ENCODE measurements around the gene CRTC1.

CRTC1 gene

GRCh38 chr19:18788529-18789421, 105.3 kb downstream of the CRTC1 start:
- DNase-seq, result no peak

GRCh38 chr19:18789422-18789869, 106.0 kb downstream of the CRTC1 start:
- no peak for DNase-seq

DNA sequence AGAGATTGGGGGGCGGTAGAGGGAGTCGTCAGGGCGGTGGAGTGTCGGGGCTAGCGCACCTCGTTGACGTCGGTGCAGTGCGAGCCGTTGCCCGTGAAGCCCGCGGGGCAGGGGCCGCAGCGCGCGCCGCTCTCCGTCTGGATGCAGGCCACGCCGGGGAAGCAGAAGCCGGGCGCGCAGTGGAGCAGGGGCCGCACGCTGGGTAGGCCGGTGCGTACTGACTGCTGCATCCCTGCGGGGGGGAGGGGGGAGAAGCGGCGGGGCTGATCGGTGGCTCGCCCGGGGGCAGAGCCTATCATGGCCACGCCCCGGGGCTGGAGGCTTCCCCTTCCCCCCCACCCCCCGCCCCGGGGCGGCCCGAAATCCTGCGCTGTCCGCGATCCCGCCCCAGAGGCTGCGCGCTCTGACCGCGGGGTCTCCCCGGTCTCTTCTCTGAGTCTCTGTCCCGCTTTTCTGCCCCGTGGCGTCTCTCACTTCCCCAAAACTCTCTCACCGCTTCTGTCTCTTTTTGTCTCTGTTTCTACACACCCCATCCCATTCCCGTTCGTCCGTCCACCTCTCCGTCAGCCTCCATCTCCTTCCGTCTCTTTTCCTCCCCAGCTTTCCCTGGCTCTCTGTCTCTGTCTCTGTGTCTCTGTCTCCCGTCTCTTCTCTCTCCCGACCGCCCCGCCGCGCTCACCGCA, 106.5 kb downstream of the CRTC1 start:
- no peak for DNase-seq

DNA sequence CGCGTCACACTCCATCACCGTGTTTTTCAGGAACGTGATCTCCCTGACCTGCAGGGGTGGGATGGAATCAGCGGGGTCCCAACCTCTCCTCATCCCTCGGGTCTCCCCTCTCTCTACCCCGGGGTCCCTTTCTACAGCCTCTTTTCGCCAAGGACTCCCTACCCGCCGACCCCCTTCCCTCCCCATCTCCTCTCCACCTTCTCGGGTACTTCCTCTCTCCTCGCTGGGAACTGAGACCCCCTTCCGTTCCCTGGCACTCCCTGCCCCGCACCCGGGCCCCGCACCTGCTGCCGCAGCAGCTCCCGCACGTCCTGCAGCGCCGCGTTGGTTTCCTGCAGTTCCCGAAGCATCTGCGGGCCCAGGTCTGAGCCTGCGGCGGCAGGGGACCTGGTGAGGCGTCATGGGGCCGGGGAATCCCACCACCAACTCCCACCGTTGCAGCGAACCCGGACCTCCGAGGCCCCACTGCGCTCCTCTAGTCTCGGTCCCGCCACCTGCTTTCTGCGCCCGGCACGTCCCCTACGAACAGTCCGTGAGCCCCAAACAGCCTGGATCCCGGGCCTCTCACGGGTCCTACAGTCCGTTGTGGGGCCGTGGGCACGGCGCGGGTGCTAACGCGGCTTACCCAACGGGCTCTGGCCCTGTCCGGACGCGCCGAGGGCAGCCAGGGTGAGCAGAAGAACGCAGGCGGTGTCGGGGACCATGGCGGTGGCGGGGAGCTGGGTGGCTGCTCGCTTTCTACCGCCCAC, 107.3 kb downstream of the CRTC1 start, which contains the start of gene COMP:
Gene COMP (minus strand): TSS at position 740 of the 749 bp plus-strand sequence. CDS start 36 bp downstream, at position 704.
- DNase-seq, result no peak

DNA sequence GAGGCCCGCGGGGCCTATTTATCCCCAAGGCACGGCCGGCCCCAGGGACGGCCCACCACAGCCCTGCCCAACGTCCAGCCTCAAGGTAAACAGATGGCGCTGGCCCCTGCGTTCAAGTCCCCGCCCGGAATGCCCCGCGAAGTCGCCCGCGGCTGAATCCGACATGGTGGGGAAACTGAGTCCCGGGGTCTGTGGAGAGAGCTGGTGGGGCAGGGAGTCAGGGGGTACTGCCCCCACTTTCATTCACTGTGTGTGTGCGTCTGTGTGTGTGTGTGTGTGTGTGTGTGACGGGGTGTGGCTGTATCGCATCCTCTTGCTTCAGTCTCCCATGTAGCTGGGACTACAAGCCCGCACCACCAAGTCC, 107.8 kb downstream of the CRTC1 start:
- no peak for DNase-seq

DNA sequence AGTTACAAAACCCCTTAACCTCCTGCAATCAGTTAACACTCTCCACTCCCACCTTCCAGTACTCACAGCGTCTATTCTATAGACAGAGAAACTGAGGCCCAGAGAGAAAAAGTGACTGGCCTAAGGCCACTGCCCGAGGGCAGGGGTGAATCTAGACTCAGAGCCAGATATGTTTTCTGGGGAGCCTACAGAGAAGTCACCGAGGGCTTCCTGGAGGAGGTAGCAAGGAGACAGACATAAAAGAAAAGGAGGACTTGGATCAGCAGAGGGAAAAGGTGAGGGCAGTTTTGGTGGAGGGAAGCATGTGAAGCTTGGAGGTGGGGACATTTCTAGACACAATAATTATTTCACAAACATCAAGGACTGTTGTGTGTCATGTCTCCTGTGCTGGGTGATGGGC, 109.2 kb downstream of the CRTC1 start:
- DNase-seq, result no peak

DNA sequence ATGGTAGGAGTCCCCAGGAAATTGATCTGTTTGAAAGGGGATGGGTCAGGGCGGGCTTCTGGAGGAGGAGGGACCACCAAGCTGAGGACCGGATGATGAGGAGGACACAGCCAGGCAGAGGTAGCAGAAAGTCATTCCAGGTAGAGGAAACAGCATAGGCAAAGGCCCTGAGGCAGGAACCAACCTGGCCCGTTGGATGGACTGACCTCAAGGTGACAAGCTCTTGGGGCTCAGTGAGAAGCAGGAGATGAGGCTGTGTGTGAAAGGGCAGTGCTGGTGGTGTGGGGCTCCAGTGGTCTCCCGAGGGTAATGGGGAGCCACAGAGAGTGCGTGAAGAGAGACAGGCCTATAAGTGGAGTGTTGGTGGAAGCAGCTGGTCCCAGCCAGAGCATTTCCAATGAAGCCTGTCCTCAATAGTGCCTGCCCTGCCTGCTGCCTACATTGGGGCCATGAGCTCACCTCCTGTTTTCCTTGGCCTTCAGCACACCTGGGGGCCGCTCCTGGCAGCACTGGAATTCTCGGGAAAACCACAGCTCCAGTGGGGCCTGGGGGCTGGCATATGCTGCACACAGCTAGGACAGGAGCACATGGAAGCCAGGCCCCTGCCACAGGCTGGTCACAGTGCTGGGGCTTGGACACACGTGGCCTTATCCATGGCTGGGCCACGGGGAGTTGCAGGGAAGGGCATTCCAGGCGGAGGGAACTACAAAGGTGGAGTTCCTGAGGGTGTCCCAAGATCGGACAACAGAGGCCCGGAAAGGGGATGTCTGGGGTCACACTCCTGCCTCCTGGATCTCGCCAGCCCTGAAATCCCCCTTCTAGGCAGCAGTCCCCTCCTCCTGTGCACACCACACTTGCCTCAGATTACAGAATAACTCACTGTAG, 109.9 kb downstream of the CRTC1 start:
- DNase-seq, result no peak

GRCh38 chr19:18794029-18794313, 110.5 kb downstream of the CRTC1 start:
- no peak for DNase-seq

DNA sequence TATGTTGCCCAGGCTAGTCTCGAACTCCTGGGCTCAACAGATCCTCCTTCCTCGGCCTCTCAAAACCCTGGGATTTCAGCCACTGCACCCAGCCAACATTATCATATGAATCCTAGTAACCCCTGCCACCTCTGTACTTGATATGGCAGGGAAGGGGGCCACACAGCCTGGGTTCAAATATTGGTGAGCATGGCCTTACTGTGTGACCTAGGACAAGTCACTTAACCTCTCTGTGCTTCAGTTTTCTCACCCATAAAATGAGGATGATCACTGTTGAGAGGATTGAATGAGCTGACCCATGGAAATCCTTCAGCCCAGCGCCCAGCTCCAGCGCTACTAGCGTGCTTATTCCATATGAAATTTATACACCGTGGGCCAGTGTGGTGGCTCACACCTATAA, 111.2 kb downstream of the CRTC1 start:
- no peak for DNase-seq

DNA sequence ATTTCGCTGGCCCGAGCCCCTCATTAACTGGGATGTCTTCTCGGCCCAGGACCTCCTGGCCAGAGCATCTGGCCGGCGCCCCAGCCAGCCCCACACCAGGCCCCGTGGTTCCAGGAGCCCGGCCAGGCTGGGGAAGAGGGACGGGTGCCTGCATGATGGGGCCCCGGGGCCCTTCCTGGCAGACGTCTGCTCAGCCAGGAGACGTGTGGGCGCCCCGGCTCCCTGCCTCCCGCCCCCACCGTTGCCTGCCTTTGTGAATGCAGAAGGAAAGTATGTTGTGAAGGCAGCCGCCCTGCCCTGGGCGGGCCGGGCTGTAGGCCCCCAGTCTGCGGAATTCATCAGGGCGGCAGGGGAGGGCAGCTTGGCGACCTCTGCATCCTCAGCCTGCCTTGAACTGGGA, 112.1 kb downstream of the CRTC1 start:
- DNase-seq, result no peak

DNA sequence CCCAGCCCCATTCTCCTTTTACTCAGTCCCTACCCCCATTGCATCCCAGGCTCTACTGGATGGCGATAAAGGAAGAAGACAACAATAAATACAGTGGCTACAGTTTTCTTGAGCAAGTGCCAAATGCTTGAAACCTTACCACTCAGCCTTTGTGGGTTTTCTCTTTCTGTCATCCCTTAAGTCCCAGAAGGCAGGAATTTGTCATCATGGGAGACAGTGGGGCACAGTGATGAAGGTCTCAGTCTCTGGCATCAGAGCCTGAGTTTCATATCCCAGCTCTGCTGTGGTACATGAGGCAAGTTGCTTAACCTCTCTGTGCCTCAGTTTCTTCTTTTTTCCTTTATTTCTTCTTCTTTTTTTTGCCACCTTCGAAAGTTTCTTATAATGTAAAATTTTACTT, 112.8 kb downstream of the CRTC1 start:
- no peak for DNase-seq

DNA sequence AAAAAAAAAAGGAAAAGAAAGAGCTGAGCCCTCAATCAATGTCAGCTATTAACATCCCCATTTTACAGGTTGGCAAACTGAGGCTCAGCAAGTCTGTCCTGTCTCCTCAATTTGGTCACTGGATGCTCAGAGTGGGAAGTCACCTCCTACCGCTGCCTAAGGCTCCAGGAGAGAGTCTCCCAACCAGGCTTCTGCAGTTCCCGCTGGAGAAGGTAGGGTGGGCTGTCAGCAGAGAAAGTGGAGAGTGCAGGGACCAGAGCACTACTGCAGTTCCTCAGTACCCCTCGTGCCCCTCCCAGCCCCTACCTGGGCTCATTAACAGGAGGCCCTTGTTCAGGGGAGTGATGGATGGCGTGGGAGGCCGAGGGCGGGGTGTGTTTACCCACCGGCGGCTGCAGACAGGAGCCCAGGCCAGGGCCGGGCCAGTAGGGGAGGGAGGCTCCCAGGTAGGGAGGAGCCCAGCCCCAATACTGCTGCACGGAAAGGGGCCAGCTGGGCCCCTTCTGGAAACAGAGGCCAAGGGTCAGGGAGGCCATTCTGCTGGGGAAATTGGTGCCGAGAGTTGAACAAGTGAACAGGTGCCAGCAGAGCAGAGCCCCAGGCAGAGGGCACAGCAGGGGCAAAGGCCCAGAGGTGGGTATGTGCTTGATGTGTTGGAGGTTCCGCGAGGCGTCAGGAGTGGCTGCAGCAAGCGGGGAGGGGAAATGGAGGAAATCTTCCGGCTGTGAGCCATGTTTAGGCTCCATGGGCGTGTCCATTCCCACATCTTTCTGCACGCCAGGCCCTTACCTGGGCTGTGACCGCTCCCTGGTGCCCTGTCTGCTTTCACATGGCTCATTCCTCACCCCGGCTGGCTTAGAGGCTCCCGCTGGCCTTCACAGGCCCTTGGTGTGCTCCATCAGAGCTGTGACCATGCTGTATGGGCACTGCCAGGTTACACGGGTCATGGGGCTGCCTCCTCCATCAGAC, 115.2 kb downstream of the CRTC1 start:
- DNase-seq, result no peak

GRCh38 chr19:18799389-18799970, 116.0 kb downstream of the CRTC1 start:
- DNase-seq, result no peak

- no peak for DNase-seq
Measured at GRCh38 chr19:18800079-18800478, 116.6 kb downstream of the CRTC1 start.

DNA sequence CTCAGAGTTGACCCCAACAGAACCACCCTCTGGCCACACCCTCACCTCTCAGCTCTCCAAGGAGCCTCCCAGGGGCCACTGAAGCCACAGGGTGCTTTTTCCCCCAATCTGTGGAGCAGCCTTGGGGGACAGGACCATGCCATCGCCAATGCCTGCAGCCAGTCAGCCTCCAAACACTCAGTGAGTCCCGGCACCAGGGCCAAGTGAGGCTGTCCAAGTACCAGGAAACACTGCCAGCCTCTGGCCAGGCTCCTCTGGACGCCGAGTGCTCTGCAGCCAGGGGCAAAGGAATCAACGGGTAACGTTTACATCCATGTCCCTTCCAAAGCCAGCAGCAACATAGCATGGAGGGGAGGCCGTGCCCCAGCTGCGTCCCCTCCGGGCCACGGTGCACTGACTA, 117.2 kb downstream of the CRTC1 start:
- no peak for DNase-seq

- no peak for DNase-seq
Measured at GRCh38 chr19:18802354-18802753, 118.9 kb downstream of the CRTC1 start.

DNA sequence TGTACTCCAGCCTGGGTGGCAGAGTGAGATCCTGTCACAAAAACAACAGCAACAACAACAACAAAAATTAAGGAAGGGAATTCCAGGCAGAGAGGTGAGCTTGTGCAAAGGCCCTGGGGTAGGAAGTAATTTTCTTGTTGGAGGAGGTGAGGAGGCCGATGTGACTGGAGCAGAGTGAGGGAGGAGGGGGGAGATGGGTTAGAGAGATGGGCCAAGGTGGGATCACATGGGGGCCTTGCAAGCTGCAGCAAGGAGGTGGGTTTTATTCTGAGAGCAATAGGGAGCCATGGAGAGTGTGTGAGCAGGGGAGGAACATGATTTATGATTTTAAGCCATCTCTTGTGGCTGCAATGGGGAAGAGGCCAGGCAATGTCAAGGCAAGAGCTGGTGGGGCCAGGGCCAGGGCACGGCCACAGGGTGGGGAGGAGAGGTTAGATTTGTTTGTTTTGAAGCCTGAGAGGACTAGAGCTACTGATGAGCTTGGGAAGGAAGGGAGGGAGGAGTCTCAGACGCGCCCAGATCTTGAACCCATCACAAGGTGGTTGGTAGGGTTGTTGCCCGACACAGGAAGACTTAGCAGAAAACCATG, 120.2 kb downstream of the CRTC1 start:
- no peak for DNase-seq

GRCh38 chr19:18804139-18804601, 120.7 kb downstream of the CRTC1 start:
- DNase-seq, result no peak

DNA sequence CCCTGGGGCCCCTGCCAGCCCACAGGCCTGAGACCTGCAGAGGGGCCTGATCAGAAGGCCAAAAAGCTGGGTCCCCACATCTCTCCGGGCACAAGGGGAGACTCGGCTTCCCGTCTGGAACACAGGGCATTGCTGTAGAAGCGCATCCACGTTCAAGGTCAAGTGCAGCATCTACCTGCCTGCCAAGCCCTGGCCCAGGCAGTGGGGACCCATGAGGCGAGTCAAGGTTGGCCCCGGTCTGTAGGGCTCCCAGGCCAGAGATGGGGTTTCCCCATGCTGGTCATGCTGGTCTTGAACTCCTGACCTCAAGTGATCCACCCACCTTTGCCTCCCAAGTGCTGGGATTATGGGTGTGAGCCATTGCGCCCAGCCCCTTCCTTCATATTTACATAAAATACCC, 121.2 kb downstream of the CRTC1 start:
- DNase-seq, result no peak

GRCh38 chr19:18807861-18808331, 124.4 kb downstream of the CRTC1 start:
- DNase-seq, result no peak
